Uterus (tissue), 4 donors: ENCODE measurements around the gene ABCB7. TPM values are rescaled to one million over a fixed set of nuclear protein-coding genes. Genes with fewer than 3 reads are reported as not detected.
"Not testable (repeated sequence)": the region's sequence is repeated elsewhere in the genome, so short reads cannot be mapped to it uniquely, and the experiment has no call there.

Source experiments
- DNase-seq, 2 donors: peaks; one replicate each; pipeline ENCODE4 v3.0.0-alpha.2; 2019 to 2020
- H3K27ac ChIP-seq, 2 donors: fragments of 200-600 bp; sonication (generic); 1 replicate in 1 of 2; 2 replicates in 1 of 2; pipeline ENCODE4 v1.5.1; 2016 to 2018
- H3K27me3 ChIP-seq, 2 donors: fragments of 200-600 bp; sonication (generic); one replicate each; pipeline ENCODE4 v1.5.1; 2018 to 2019; ENCODE audit warnings: control low read depth in 1 of 2
- H3K36me3 ChIP-seq, 2 donors: fragments of 200-600 bp; sonication (generic); one replicate each; pipeline ENCODE4 v1.5.1; 2019; ENCODE audit warnings: control low read depth in 1 of 2
- H3K4me1 ChIP-seq, 2 donors: fragments of 200-600 bp; sonication (generic); one replicate each; pipeline ENCODE4 v1.5.1; 2018 to 2019; ENCODE audit warnings: control low read depth in 1 of 2
- H3K4me3 ChIP-seq, 2 donors: fragments of 200-600 bp; sonication (generic); 1 replicate in 1 of 2; 2 replicates in 1 of 2; pipeline ENCODE4 v1.5.1; 2018 to 2019; ENCODE audit warnings: mild to moderate bottlenecking in 1 of 2
- H3K9me3 ChIP-seq, 2 donors: fragments of 200-600 bp; sonication (generic); one replicate each; pipeline ENCODE4 v1.5.1; 2019; ENCODE audit warnings: control low read depth in 1 of 2
- POLR2A ChIP-seq, 2 donors: fragments of 450-650 bp; IDR thresholded peaks; one replicate each; pipeline ENCODE4 v1.6.1; 2016; ENCODE audit warnings: antibody characterized with exemption in 2 of 2, mild to moderate bottlenecking in 1 of 2, moderate library complexity in 1 of 2
- intact Hi-C: fragments of 100-400 bp; cut with DNase I; formaldehyde crosslinking; loops from one replicate; pipeline ENCODE4 v1.15.1; 2023; ENCODE audit warnings: low total_unique reads
- total RNA-seq, 4 donors: library from RNA; depleted of rRNA in 3 of 4; stranded (reverse); fragments of >200 nt in 3 of 4; gene quantifications; one replicate each; pipeline versions ENCODE4 v1.1.0 to v1.2.4, GENCODE V29; 2014 to 2023
- TF ChIP-seq, protein P1 (sequence below), 4 experiments: fragments of 200-600 bp in 2 of 4; fragments of 450-650 bp in 2 of 4; sonication (generic) in 2 of 4; IDR thresholded peaks; one replicate each; pipeline ENCODE4 v1.5.1; 2016 to 2019; ENCODE audit warnings: antibody characterized with exemption in 4 of 4, mild to moderate bottlenecking in 2 of 4, moderate library complexity in 1 of 4
- donor health status: DM: yes; HTN: yes; CAD: no.

The ABCB7 gene
- total RNA-seq: 100 to 1,000 TPM in 1 of 4 donors, 10 to 100 TPM in 2, 1 to 10 TPM in 1; 1.5 to 134 (median 37.1) TPM

DNA sequence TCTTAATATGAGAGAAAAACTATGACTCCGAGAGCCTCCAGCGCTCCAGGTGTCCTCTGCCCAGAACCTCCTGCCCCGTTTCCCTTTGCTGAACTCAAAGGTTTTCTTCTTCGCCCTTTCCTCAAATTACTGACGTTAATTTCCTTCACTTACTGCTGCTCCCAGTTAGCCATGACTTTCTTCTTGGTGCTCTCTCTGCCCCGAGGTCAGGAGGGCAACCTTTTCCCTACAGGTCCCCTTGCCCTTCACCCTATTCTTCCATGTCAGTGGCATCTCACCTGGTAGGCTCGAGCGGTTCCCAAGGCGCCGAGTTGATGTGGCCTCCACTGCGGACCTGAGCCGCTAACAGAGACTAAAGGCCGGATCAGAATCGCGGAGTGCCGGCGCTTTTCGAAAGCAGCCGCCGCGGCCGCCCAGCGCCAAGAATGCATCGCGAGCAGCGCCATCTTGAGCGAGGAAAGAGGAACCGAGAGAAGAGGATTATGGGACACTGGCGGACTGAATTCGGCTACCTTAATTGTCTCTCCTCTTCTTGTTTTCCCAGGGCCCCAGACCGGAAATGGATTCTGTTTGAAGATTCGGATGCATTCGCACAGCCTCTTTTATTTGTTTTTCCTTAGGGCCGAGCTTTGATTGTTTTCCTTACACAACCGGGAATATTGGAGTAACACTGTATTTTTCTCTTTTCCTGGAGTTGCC lies at the start of gene ABCB7:
Gene ABCB7 (minus strand): TSS at position 457 of the 699 bp plus-strand sequence. CDS start 11 bp downstream, at position 446.
- Histone ChIP-seq H3K27me3 (no peaks in the 10 kb centered on the region), H3K9me3 (no peaks in the 10 kb centered on the region), H3K4me3 (peak within 1 kb of the TSS; percentile 52 to 54), H3K27ac (peak within 1 kb of the TSS; percentile 83 to 84), H3K4me1 (no peaks in the 10 kb centered on the region), H3K36me3 (no peaks in the 10 kb centered on the region)
- intact Hi-C loops: no loop called here
- peak; percentile 52 to 58 for DNase-seq
- TF ChIP-seq POLR2A (IDR thresholded peaks at IDR 0.05): no peak
- TF ChIP-seq, protein P1, sequence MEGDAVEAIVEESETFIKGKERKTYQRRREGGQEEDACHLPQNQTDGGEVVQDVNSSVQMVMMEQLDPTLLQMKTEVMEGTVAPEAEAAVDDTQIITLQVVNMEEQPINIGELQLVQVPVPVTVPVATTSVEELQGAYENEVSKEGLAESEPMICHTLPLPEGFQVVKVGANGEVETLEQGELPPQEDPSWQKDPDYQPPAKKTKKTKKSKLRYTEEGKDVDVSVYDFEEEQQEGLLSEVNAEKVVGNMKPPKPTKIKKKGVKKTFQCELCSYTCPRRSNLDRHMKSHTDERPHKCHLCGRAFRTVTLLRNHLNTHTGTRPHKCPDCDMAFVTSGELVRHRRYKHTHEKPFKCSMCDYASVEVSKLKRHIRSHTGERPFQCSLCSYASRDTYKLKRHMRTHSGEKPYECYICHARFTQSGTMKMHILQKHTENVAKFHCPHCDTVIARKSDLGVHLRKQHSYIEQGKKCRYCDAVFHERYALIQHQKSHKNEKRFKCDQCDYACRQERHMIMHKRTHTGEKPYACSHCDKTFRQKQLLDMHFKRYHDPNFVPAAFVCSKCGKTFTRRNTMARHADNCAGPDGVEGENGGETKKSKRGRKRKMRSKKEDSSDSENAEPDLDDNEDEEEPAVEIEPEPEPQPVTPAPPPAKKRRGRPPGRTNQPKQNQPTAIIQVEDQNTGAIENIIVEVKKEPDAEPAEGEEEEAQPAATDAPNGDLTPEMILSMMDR (IDR thresholded peaks at IDR 0.05): peak in 2 of 4 experiments; percentile 12 to 37

GRCh38 chrX:75188415-75189206 lies 32.5 kb upstream of the ABCB7 start:
- not testable (repeated sequence) for DNase-seq

DNA sequence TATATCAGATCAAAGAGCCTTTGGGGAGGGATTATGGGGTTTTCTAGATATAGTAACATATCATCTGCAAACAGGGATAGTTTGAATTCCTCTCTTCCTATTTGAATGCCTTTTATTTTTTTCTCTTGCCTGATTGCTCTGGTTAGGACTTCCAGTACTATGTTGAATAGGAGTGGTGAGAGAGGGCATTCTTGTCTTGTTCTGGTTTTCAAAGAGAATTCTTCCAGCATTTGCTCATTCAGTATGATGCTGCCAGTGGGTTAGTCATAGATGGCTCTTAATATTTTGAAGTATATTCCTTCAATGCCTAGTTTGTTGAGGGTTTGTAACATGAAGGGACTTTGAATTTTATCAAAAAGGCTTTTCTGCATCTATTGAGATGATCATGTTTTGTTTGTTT lies 25.6 kb upstream of the ABCB7 start:
- DNase-seq: no peak
- intact Hi-C loops: no loop called here
- H3K4me3 ChIP-seq: no peak overlapping the region
- no peaks in the 10 kb centered on the region for H3K9me3 ChIP-seq
- no peaks in the 10 kb centered on the region for H3K36me3 ChIP-seq
- no peaks in the 10 kb centered on the region for H3K27me3 ChIP-seq
- H3K4me1 ChIP-seq: no peaks in the 10 kb centered on the region
- TF ChIP-seq, protein P1 (IDR thresholded peaks at IDR 0.05): no peak
- TF ChIP-seq POLR2A (IDR thresholded peaks at IDR 0.05): no peak
- no peak overlapping the region for H3K27ac ChIP-seq

More at GRCh38 chrX:75188415-75189206, 32.5 kb upstream of the ABCB7 start:
- H3K27ac ChIP-seq, H3K4me1 ChIP-seq, H3K36me3 ChIP-seq, H3K9me3 ChIP-seq, H3K4me3 ChIP-seq, intact Hi-C loops, H3K27me3 ChIP-seq: not testable (repeated sequence)

DNA sequence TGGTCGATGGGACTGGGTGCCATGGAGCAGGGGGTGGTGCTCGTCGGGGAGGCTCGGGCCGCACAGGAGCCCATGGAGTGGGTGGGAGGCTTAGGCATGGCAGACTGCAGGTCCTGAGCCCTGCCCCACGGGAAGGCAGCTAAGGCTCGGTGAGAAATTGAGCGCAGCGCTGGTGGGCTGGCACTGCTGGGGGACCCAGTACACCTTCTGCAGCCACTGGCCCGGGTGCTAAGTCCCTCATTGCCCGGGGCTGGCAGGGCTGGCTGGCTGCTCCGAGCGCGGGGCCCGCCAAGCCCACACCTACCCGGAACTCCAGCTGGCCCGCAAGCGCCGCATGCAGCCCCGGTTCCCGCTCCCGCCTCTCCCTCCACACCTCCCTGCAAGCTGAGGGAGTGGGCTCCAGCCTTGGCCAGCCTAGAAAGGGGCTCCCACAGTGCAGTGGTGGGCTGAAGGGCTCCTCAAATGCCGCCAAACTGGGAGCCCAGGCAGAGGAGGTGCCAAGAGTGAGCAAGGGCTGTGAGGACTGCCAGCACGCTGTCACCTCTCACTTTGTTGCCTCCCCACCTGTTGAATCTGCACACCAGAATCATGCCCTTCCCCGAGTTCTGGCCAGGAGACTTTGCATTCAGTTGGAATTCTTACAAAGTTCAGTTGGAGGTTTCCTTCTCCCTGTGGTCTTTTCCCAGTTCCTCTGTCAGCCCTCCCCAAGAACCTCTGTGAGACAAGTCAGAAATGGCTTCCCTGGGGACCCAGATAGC lies 23.6 kb upstream of the ABCB7 start:
- DNase-seq, H3K9me3 ChIP-seq, intact Hi-C loops, H3K36me3 ChIP-seq, H3K27ac ChIP-seq, H3K4me1 ChIP-seq, H3K4me3 ChIP-seq, H3K27me3 ChIP-seq: not testable (repeated sequence)

GRCh38 chrX:75172257-75172890 lies 16.3 kb upstream of the ABCB7 start:
- intact Hi-C loops, DNase-seq, H3K4me3 ChIP-seq, H3K4me1 ChIP-seq, H3K9me3 ChIP-seq, H3K36me3 ChIP-seq, H3K27ac ChIP-seq, H3K27me3 ChIP-seq: not testable (repeated sequence)

DNA sequence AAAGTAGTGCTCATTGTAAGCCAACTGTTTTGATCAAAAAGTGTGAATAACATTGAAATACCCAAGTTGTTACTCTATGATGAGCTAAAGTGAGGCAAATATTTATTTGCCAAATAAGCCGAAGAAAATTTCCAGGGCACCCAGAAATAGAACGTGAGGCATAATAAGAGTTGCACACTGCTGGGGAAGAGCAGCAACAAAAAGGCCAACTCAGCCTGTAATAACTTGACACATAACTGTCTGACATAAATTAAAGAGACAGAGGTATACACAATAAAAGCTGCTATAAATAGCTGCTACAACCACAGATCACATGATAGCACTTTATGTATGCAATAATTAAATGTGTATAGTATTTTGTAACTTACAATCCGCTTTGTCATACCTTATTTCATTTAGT lies 2.0 kb upstream of the ABCB7 start:
- TF ChIP-seq, protein P1 (IDR thresholded peaks at IDR 0.05): no peak
- TF ChIP-seq POLR2A (IDR thresholded peaks at IDR 0.05): no peak
- Histone ChIP-seq H3K27ac (no peak overlapping the region), H3K36me3 (no peaks in the 10 kb centered on the region), H3K9me3 (no peaks in the 10 kb centered on the region), H3K4me3 (no peak overlapping the region), H3K27me3 (no peaks in the 10 kb centered on the region), H3K4me1 (no peaks in the 10 kb centered on the region)
- intact Hi-C loops: no loop called here
- DNase-seq: no peak
